ENCODE results near the gene KCNQ1OT1.

KCNQ1OT1 gene

DNA sequence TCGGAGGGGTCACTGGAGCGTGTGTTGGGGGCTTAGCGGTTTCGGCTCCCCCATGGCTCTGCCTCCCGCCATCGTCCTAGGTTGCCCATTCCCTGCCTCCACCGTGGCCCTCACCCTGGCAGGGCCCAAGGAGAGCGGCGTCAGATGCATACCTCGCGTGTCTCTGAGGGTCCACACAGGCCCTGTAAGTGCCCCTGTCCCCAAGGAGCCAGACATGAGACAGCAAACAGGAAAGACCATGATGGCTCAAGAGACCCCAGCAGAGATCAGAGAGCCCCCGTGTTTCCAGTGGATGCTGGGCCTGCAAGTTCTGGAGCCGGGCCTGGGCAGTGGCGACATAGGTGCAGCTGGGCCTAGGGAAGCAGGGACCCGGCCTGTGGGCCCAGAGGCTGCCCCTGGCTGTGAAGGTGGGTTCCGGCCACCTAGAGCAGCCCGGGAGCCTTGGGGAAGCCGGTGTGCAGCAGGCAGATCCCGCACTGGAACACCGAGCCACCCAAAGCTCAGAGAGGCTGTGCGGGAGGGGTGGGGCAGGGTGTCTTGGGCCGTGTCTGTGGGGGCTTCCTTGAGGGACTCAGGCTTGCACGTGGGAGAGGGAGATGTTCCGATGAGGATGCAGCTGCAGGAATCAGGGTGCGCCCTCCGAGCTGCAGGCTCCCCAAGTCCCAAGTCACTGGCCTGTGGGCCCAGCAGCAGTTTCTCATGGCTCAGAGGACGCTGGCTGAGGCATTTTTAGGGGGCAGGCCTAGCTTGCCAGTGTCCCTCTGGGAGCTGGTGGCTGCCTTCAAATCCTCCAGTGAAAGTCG lies 126.4 kb downstream of the KCNQ1OT1 start:
- H3K27ac Mint-ChIP-seq, result no peak overlapping the region
- H3K4me3 Mint-ChIP-seq, result no peak overlapping the region
- intact Hi-C loops (cut with micrococcal nuclease), result no loop called here
- no peaks in the 10 kb centered on the region for H3K9me3 Mint-ChIP-seq
- H3K36me3 Mint-ChIP-seq (ENCODE audit: low read depth), result peaks cover 93% of the 10 kb centered on the region
- H3K4me1 Mint-ChIP-seq (ENCODE audit: low read depth), result no peaks in the 10 kb centered on the region
- no peaks in the 10 kb centered on the region for H3K27me3 Mint-ChIP-seq

DNA sequence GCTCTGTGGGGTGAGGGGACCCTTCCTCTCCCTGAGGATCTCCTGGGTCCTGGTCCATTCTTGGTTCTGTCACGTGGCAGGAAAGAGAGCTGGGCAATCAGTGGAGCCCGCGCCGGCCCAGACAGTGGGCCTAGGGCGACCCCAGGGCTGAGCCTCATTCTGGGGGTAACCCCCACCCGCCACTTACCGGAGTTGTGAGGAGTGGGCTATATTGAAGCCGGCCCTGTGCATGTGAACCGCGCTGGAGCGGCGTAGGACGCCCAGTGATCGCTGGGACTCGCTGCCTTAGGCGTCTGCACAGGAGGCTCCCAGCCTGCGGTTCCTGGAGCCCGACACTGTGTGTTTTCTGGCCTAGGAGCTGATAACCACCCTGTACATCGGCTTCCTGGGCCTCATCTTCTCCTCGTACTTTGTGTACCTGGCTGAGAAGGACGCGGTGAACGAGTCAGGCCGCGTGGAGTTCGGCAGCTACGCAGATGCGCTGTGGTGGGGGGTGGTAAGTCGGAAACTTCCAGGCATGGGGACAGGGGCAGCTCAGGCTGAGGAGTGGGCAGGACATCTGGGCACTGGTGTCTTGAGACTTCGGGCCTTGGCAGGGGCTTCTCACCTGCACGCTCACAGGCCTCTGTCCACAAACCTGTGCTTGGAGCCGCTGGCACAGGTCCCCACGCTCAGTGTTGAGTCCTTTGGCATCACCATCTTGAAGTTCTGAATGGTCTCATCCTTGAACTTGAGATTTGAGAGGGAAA lies 127.1 kb downstream of the KCNQ1OT1 start:
- peaks cover 86% of the 10 kb centered on the region for H3K36me3 Mint-ChIP-seq (ENCODE audit: low read depth)
- H3K27ac Mint-ChIP-seq, result no peak overlapping the region
- H3K4me3 Mint-ChIP-seq, result no peak overlapping the region
- no peaks in the 10 kb centered on the region for H3K27me3 Mint-ChIP-seq
- intact Hi-C loops (cut with micrococcal nuclease), result no loop called here
- no peaks in the 10 kb centered on the region for H3K9me3 Mint-ChIP-seq
- no peaks in the 10 kb centered on the region for H3K4me1 Mint-ChIP-seq (ENCODE audit: low read depth)

DNA sequence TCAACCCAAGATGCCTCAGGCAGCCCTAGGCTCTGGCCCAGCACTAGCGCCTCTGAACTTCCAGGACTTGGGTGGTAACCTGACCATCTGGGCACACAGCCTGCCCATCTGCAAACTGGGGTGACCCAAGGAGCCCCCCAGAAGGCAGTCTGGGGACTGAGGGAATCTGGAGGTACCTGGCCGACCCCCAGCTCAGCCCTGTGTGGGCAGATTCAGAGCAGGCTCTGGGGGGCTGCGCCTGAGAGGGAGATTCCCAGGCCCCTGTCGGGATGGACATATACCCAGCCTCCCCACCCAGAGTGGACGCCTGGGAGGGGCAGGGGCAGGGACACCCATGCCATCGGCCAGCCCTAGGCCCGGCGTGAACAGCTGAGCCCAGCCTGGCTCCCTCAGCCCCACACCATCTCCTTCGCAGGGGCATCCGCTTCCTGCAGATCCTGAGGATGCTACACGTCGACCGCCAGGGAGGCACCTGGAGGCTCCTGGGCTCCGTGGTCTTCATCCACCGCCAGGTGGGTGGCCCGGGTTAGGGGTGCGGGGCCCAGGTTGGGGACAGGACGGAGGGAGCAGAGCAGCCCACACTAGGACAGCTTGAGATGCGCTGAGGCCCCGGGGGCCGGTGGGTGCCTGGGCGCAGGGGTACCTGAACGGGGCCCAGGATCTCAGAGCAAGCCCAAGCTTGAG lies 128.1 kb downstream of the KCNQ1OT1 start:
- peaks cover 77% of the 10 kb centered on the region for H3K36me3 Mint-ChIP-seq (ENCODE audit: low read depth)

DNA sequence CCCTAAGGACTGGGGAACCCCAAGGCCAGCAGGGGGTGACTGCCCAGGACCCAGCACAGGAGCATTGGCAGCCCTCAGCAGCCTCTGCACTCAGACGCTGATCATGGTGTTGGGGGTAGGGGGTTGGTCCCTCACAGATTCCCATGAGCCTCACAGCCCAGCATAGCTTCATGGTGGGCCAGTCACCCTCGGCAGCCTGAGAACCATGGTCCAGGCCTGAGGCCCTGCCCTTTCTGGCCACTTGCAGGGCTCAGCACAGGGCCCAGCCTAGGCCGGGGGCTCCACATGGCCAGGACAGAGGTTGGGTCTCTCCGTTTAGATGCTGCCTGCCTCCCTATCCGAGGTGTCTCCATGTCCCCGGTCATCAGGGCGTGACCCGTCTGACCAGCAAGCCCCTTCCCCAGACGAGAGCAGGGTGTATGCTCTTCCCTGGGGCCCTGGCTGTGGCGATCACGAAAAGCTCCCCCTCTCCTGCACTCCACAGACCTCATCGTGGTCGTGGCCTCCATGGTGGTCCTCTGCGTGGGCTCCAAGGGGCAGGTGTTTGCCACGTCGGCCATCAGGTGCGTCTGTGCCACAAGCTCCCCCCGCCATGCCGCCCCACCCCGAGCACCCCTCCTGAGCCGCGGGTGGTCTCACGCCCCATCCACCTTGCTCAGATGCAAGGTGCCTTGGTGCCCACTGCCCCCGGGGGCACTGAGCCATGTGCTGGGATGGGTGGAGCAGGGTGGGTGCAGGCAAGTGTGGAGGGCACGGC lies 128.8 kb downstream of the KCNQ1OT1 start:
- H3K27me3 Mint-ChIP-seq, result no peaks in the 10 kb centered on the region
- H3K27ac Mint-ChIP-seq, result no peak overlapping the region
- H3K4me3 Mint-ChIP-seq, result no peak overlapping the region
- H3K9me3 Mint-ChIP-seq, result no peaks in the 10 kb centered on the region
- peaks cover 7% of the 10 kb centered on the region for H3K4me1 Mint-ChIP-seq (ENCODE audit: low read depth)
- intact Hi-C loops (cut with micrococcal nuclease), result no loop called here
- peaks cover 74% of the 10 kb centered on the region for H3K36me3 Mint-ChIP-seq (ENCODE audit: low read depth)

More for the DNA sequence above, 128.1 kb downstream of the KCNQ1OT1 start:
- Mint-ChIP-seq H3K27ac (no peak overlapping the region), H3K4me1 (ENCODE audit: low read depth) (no peaks in the 10 kb centered on the region), H3K27me3 (no peaks in the 10 kb centered on the region), H3K9me3 (no peaks in the 10 kb centered on the region), H3K4me3 (no peak overlapping the region)
- intact Hi-C loops (cut with micrococcal nuclease), result no loop called here

DNA sequence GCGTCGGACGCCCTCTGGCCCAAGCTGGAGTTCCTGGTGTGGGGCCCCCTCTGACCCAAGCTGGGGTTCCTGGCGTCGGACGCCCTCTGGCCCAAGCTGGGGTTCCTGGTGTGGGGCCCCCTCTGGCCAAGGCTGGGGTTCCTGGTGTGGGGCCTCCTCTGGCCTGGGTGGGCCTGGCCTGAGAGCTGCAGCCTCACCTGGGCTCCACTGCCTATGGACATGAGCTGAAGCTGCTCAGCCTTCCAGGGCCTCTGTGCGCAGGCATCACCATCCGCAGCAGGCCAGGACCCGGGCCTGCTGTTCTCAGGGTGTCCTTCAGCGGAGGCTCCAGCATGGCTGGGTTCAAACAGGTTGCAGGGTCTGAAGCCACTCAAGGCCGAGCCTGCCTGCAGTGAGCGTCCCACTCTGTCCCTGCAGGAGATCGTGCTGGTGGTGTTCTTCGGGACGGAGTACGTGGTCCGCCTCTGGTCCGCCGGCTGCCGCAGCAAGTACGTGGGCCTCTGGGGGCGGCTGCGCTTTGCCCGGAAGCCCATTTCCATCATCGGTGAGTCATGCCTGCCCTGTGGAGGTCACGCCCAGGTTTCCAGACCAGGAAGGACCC lies 129.5 kb downstream of the KCNQ1OT1 start:
- intact Hi-C loops (cut with micrococcal nuclease), result no loop called here

DNA sequence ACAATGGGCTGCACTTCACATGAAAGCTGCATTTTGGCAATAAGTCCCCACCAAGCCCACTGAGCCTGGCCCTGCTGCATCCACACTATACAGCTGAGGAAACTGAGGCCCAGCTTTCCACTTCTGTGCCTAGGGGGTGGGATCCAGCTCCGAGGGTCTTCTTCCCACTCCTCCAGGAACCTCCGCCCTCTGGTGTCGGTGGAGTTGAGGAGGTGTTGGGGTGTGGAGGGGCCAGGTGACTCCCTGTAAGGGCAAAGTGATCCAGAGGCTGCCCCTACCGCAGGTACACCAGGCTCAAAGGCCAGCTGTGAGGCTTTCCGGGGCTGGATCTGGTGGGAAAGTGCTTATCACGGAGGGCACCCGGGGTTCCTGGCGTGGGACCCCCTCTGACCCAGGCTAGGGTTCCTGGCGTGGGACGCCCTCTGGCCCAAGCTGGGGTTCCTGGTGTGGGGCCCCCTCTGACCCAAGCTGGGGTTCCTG lies 130.0 kb downstream of the KCNQ1OT1 start:
- intact Hi-C loops (cut with micrococcal nuclease), result no loop called here
- Mint-ChIP-seq H3K27me3 (no peaks in the 10 kb centered on the region), H3K27ac (no peak overlapping the region), H3K4me3 (no peak overlapping the region), H3K9me3 (no peaks in the 10 kb centered on the region), H3K36me3 (ENCODE audit: low read depth) (peaks cover 64% of the 10 kb centered on the region), H3K4me1 (ENCODE audit: low read depth) (peaks cover 20% of the 10 kb centered on the region)

More for the DNA sequence above, 129.5 kb downstream of the KCNQ1OT1 start:
- Mint-ChIP-seq H3K4me3 (no peak overlapping the region), H3K27me3 (no peaks in the 10 kb centered on the region), H3K36me3 (ENCODE audit: low read depth) (peaks cover 69% of the 10 kb centered on the region), H3K27ac (no peak overlapping the region), H3K4me1 (ENCODE audit: low read depth) (peaks cover 14% of the 10 kb centered on the region), H3K9me3 (no peaks in the 10 kb centered on the region)

DNA sequence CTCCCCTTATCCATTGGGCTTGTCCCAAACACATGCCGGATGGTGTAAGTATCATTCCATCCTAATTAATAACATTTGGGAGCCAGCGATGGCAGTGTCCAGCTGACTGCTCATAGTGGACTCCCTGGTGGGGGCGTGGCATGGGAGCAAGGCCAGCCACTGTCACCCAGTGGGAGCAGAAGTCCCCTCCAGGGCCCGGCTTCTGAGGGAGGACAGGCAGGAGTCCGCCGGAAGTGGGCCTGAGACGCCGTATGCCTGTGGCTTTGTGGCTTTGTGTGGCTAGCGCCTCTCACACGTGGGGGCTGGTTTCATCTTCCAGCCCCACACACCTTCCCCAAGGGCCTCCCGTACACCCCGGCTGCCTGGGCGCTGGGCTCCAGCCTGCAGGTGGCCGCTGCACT lies 130.5 kb downstream of the KCNQ1OT1 start:
- Mint-ChIP-seq H3K9me3 (no peaks in the 10 kb centered on the region), H3K27me3 (no peaks in the 10 kb centered on the region), H3K4me3 (no peak overlapping the region), H3K27ac (no peak overlapping the region), H3K4me1 (ENCODE audit: low read depth) (peaks cover 24% of the 10 kb centered on the region), H3K36me3 (ENCODE audit: low read depth) (peaks cover 59% of the 10 kb centered on the region)
- intact Hi-C loops (cut with micrococcal nuclease), result no loop called here

DNA sequence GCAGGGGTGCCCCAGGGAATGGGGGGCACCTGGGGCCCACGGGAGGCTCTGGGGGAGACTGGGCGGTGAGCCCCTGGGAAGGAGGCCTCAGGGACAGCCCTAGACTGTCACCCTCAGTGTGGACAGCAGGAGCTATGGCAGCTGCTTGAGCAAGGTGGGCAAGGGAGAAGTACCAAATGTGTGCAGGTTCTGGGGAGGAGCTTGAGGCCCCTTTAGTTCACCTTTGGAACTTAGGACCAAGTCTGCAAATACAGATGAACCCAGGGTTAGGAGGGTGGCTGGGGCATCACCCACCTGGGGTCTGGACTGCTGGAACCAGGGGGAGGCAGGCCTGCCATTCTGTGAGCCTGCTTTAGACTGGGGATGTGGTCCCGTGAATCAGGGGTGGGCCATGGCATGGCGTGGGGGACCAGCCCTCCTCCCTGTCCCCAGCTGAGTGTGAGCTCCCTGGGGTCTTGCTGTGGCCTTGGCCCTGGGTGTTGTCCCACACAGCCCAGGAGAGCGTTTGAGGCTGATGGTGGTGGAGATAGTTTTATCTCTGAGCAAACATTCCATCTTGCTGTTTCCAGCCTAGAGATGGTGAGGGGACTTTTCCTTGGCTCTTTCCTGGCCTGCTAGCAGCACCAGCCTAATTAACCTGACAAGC lies 132.6 kb downstream of the KCNQ1OT1 start:
- H3K36me3 Mint-ChIP-seq (ENCODE audit: low read depth), result peaks cover 43% of the 10 kb centered on the region
- peaks cover 37% of the 10 kb centered on the region for H3K4me1 Mint-ChIP-seq (ENCODE audit: low read depth)
- peak overlapping the region; percentile 82 for H3K27ac Mint-ChIP-seq
- no peaks in the 10 kb centered on the region for H3K27me3 Mint-ChIP-seq
- no peaks in the 10 kb centered on the region for H3K9me3 Mint-ChIP-seq
- no peak overlapping the region for H3K4me3 Mint-ChIP-seq
- intact Hi-C loops (cut with micrococcal nuclease), result no loop called here

DNA sequence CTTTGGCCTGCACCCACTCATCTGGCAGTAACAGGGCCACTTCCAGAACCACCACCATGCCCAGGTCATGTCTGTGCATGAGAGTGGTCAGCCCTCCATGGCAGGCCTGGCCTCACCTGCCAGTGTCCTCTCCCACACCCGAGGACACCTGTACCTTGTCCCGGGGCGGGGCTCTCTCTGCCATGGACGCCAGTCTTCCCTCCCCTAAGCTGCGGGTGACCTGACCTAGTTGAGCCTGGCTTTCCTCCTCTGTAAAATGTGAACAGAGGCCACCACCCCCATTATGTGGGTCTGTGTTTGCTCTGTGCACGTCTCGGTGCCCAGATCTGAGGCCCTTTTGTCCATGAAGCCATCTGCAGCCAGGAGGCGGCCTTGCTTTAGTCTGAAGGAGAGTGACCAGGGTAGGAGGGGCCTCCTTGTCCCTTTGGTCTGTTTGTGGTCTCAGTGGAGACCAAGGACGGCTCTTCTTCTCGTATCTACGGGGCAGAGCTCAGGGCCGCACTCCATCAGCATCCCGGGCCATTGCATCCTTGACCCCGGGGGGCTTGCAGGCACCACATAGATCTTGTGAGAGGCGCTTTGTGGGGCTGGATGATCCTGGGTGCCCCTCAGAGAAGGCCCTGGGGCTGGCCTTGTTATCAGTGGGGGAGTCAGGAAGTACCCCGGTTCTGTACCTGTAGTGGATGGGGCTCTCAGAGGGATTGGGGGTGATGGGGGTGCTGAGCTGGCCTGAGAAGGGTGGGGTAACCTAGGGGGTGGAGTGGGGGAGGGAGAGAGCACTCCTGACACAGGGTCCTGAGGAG lies 133.4 kb downstream of the KCNQ1OT1 start:
- intact Hi-C loops (cut with micrococcal nuclease), result no loop called here
- Mint-ChIP-seq H3K9me3 (no peaks in the 10 kb centered on the region), H3K4me3 (no peak overlapping the region), H3K27ac (peak overlapping the region; percentile 82), H3K4me1 (ENCODE audit: low read depth) (peaks cover 40% of the 10 kb centered on the region), H3K36me3 (ENCODE audit: low read depth) (peaks cover 36% of the 10 kb centered on the region), H3K27me3 (no peaks in the 10 kb centered on the region)

DNA sequence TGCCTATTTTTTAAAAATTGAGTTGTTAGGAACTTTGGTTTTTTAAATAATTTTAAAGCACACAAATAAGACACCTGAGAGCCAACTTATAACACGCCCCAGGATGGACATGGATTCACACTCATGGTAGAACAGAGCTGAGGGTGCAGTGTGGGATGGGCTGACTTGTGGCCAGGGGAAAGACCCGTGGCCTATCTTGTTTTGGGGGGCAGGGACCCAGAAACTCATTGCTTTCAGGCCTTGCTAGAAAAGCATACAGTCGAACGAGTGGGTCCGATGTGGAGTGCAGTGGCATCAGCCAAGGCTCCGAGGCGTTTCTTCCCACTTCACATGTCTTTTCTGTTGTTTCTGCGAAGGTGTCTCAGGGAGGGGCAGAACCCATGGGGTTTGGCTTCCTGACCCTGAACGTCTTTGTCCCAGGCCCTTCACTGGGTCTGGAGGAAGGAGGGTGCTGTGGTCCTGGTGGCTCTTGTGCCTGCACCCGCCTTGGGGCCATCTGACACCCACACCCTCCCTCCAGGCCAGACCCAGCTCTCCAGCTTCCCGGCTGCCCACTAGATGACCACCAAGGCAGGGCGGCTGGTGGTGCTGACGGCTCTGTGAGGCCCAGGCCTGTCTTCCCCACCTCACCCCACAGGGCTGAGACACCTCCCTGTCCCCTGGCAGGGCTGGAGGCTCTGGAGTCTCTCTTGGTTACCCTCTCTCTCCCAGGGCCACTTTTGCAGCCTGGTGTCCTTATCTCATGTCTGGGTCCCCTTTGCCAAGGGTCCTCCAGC lies 134.2 kb downstream of the KCNQ1OT1 start:
- Mint-ChIP-seq H3K4me1 (ENCODE audit: low read depth) (peaks cover 48% of the 10 kb centered on the region), H3K9me3 (no peaks in the 10 kb centered on the region), H3K27me3 (no peaks in the 10 kb centered on the region), H3K27ac (peak overlapping the region; percentile 82), H3K36me3 (ENCODE audit: low read depth) (peaks cover 28% of the 10 kb centered on the region), H3K4me3 (no peak overlapping the region)
- intact Hi-C loops (cut with micrococcal nuclease), result no loop called here

DNA sequence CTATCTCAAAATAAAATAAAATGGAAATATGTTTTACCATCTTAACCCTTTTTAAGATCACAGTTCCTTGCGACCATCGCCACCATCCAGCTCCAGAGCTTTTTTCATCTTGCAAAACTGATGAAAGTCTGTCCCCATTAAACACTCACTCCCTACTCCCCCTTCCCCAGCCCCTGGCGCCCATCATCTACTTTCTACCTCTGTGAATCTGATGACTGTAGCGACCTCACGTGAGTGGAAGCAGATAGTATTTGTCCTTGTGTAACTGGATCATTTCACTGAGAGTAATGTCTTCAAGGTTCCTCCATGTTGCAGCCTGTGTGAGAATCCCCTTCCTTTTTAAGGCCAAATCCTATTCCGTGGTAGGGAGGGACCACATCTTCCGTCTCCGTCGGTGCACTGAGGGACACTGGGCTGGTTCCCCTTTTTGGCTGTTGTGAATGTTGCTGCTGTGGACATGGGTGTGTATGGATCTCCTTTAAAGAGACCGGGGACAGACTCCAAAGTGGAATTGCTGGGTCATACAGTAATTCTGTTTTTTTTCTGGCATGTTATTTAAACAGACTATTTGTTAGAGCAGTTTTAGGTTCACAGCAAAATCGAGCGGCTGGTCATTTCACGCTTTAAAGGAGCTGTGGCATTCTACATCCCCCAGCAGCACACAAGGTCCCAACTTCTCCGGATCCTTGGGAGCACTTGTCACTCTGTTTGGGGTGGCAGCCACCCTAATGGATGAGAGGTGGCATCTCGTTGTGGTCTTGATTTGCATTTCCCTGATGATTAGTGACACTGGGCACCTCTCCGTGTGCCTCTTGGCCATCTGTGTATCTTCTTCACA lies 135.0 kb downstream of the KCNQ1OT1 start:
- intact Hi-C loops (cut with micrococcal nuclease), result no loop called here
- Mint-ChIP-seq H3K9me3 (no peaks in the 10 kb centered on the region), H3K4me3 (no peak overlapping the region), H3K27ac (peak overlapping the region; percentile 82), H3K4me1 (ENCODE audit: low read depth) (peaks cover 54% of the 10 kb centered on the region), H3K36me3 (ENCODE audit: low read depth) (peaks cover 23% of the 10 kb centered on the region), H3K27me3 (no peaks in the 10 kb centered on the region)

All from dendritic cell treated with granulocyte-macrophage colony-stimulating factor and Interleukin-4, amounts not matched to agents 40 ng/mL and 50 ng/mL, for 4 days (primary cell).